ENCODE measurements around the gene ZDBF2.
"Not testable (repeated sequence)": the region's sequence is repeated elsewhere in the genome, so short reads cannot be mapped to it uniquely, and the experiment has no call there.

ZDBF2 gene

DNA sequence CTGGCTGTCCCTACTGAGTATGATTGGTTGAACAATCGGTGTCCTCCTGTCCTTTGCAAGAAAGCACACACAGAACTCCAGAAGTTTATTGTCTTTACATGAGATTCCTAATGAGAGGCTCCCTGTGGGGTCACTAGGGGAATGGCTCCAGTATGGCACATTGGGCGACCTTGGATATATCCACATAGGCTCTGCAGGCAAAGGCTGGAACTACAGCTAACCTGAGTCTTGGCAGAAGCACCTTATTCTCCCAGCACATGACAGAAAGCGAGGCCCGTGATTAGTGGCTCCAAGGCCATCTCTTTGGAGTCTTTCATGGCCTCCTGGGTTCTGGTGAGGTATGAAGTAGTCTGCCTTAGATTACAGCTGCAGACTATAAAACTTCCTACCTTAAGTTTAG is 49.0 kb downstream of the ZDBF2 start:
- no peak for DNase-seq (ENCODE audit: low read depth)

DNA sequence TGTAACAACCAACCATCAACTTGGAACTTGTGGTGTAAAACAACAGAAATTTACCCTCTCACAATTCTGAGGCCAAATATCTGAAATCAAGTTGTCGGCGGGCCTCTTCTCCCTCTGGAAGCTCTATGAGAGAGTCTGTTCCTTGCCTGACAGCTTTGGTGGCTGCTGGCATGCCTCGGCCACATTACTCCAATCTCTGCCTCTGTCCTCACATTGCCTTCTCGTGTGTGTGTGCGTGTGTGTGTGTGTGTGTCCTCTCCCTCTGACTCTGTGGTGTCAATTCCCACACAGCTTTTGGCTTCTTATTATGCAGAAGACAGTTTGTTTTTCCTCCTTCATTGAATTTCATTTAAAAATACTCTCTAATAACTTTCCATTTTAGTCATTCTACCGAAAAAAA is 50.4 kb downstream of the ZDBF2 start:
- no peak for DNase-seq (ENCODE audit: low read depth)

DNA sequence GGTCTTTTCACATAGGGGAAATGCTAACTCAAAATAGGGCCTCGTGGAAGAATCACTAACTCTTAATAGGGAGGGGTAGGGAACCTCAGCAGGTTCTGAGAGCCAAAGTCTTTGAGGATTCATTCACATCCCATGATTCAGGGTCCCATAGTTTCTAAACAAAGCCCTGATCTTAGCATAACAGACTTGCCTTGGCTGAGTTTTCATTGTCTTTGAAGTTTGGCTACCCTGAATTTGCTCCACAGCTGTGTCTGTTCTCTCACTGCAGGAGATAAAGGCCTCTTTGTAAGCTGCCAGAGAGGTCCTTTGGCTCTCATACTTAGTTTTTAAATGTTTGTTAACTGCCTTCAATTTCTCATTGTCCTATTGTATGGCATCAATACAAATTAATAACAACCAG is 54.5 kb downstream of the ZDBF2 start:
- no peak for DNase-seq (ENCODE audit: low read depth)

DNA sequence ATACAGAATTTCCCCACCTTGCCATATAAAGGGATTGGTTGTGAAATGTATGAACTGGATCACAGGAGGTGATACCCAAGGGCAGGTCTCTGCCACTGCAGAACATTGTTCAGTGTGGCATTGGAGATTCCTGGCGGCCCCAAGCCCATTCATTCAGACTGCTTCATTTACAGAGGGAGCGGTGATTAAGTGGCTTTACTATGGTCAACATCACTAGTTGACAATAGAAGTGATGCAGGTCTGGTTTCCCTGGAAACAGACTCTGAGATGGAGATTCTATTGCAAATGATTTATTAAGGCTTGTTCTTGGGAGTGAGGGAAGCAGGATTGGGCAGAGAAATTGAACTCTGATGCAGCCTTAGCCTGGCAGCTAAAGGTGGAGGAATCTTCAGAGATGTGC is 62.4 kb downstream of the ZDBF2 start:
- DNase-seq (ENCODE audit: low read depth), result no peak

DNA sequence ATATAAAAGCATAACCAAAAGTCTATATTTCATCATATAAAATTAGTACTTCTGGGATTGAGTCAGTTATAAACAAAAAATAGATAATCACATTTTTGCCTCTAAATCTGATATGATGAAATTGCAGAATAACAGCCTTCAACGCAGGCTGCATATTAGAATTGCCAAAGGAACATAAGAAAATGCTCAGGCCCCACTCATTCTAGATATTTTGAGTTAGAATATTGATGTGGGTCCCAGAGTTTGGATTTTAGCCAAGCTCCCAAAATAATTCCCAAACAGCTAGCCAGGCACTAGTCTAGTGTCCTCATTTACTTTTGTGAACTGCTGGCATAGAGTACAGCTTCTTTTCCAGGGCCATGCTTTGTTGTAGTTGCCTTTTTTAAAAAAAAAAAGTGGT is 63.5 kb downstream of the ZDBF2 start:
- DNase-seq (ENCODE audit: low read depth), result no peak

DNA sequence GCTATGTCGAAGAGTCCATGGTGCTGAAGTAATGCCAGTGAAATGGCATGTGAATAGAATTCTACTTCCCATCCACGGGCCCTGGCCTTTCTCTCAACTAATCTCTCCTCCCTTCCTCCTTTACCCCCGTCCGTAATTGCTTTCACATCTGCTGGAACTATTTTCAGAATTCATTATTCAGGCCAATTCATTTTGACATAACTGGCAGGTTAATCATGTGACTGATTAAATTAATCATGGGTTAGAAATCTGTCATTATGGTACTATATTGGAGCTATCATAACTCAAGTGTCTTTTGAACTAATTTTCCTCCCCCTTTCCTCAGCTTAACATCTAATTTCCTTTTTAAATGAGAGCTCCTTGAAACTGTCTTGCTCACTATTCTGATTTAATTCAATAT is 66.9 kb downstream of the ZDBF2 start:
- DNase-seq (ENCODE audit: low read depth), result no peak

DNA sequence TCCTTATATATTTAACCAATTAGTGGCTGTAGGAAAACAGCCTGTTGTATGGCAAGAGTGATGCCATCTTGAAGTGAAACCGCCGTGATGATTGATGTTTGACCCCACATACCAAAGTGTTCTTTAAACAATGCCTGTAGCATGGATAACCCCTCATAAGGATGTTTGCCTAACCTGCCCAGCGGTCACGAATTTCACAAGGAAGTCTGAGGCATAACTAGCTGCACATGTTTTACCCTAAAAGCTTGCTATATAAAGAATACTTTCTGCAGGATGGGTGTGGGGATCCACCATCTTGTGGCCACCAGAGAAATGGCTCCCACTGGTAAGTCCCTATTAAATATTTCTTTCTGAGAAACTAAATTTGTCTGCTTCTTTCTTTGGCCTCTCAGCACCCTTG is 68.7 kb downstream of the ZDBF2 start:
- DNase-seq (ENCODE audit: low read depth), result no peak

DNA sequence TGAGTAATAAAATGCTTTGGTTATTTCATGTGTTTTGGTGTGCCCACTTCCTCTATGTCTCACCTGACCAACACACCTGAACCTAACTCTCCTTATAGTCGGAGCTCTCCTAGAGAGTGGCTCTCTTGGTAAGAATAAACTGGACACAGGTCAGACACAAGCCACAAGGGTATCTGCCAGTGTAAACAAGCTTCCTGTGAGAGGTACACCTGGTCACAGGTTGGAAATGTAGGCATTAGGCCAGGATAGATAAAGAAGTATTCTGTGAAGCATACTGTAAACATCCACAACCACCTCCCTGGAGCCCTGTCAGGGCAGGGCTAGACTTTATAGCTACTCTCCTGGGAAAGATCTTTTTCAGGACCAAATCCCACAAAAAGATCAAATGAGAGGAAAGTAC is 69.4 kb downstream of the ZDBF2 start:
- no peak for DNase-seq (ENCODE audit: low read depth)

DNA sequence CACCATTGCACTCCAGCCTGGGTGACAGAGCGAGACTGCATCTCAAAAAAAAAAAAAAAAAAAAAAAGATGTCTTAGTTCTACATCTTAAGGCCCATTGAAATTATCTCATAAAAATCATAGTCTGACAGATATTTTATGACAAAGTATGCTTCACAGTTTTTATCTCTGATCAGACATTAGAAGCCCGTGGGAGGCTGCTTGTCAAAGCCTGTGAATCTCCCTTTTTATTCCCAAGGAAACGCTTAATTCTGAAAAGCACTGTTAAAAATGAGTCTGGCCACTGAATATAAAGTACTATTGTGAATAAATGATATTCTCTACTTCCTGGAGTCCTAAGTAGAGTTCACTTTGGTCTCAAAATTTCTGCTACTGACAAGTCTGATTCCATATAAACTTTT is 71.1 kb downstream of the ZDBF2 start:
- no peak for DNase-seq (ENCODE audit: low read depth)

DNA sequence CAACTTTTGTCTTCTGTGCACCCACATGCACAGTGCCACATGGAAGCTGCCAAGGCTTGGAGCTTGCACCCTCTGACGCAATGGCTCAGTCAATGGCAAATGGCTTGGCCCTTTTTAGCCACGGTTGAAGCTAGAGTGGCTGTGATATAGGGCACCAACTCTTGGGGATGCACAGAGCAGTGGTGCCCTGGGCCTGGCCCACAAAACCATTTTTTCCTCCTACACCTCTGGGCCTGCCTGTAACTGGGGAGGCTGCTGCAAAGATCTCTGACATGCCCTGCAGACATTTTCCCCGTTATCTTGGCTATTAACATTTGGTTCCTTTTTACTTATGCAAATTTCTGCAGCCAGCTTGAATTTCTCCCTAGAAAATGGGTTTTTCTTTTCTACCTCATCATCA is 74.9 kb downstream of the ZDBF2 start:
- no peak for DNase-seq (ENCODE audit: low read depth)

DNA sequence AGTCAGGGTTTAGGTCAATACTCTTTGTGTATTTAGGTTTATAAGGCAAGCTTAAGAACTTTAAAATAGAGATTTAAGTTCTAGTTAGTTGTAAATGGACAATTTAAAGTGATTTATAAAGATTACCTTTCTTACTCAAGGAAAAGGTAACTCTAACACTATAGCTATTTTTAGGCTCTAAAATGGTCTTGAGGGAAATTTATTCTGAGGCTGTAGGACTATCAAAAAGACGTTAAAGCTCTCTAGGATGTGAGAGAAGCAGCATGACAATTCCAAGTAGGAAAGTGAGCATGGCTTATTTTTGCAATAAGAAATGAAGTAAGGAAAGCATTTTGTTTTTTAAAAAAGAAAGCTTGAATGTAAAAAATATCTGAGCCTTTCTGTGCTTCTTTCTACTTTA is 78.1 kb downstream of the ZDBF2 start:
- no peak for DNase-seq (ENCODE audit: low read depth)

DNA sequence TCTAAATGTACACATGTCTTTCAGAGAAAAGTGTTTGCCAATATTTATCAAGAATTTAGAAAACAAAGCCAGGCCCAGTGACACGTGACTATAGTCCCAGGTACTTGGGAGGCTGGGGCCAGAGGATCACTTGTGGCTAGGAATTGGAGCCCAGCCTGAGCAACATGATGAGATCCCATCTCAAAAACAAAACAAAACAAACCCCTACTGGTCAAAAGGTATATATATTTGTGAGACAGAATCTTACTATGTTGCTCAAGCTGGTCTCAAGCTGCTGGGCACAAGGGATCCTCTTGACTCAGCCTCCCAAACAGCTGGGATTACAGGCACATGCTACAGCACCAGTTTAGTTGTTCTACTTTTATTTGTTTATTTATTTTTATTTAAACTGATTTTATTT is 79.2 kb downstream of the ZDBF2 start:
- no peak for DNase-seq (ENCODE audit: low read depth)

DNA sequence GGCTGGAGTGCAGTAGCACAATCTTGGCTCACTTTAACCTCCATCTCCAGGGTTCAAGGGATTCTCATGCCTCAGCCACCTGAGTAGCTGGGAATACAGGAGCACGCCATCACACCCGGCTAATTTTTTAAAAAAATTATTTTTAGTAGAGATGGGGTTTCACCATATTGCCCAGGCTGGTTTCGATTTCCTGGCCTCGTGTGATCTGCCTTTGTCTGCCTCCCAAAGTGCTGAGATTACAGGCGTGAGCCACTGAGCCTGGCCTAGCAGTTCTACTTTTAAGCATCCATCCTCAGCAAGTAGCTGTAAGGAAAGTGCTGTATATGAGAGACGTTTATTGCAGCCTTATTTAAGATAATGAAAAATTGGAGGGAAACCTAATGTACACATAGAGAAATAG is 79.7 kb downstream of the ZDBF2 start:
- no peak for DNase-seq (ENCODE audit: low read depth)

DNA sequence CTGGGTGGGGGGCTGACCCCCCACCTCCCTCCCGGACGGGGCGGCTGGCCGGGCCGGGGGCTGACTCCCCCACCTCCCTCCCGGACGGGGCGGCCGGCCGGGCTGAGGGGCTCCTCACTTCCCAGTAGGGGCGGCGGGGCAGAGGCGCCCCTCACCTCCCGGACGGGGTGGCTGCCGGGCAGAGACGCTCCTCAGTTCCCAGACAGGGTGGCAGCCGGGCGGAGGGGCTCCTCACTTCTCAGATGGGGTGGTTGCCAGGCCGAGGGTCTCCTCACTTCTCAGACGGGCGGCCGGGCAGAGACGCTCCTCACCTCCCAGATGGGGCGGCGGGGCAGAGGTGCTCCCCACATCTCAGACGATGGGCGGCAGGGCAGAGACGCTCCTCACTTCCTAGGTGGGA is 82.4 kb downstream of the ZDBF2 start:
- not testable (repeated sequence) for DNase-seq (ENCODE audit: low read depth)

DNA sequence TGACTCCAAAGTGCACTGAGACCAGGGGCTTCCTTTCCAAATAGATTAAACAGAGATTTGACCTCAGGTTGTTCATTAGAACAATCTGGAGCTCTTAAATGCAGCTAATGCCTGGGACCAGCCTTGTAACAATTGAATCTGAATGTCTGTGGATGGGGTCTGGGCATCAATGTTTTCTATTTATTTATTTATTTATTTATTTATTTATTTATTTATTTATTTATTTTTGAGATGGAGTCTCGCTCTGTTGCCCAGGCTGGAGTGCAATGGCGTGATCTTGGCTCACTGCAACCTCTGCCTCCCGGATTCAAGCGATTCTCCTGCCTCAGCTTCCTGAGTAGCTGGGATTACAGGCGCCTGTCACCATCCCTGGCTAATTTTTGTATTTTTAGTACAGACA is 86.4 kb downstream of the ZDBF2 start:
- DNase-seq (ENCODE audit: low read depth), result not testable (repeated sequence)

DNA sequence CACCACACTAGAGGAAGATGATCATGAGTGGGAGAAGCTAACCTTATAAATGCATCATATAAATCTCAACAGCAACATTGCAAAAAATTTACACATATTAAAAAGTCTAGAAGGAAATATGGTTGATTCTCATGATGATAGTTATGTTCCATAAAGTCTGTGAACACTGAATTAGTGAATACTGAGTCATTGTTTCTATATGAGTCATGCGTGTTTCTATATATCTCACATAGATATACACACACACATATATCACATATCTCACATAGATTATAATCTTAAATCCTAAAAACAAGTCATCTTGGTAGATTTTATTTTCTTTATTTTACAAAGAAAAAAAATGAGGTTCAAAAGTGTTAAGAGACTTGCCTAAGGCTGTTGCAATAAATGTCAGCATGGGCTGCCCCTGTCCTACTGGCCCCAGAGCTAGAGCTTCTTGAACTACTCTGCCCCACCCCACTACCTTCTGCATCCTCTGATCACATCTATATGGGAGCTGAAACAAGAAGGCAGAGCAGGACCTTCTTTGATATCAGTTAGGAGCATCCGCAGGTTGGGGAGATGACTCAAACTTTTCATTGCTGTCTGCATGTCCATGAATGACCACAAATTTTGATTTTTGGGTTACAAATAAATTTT is 87.1 kb downstream of the ZDBF2 start:
- DNase-seq (ENCODE audit: low read depth), result no peak
